Measurements from ENCODE around the gene CRISPLD2. TPM values are rescaled to one million over a fixed set of nuclear protein-coding genes. Genes with fewer than 3 reads are reported as not detected.

Gene CRISPLD2
- total RNA-seq, 2 donors from 2014 or later: 0.07 to 0.08 TPM

GRCh38 chr16:84791501-84791900 is 28.3 kb upstream of the CRISPLD2 start:
- ATAC-seq: no peak
- H3K36me3 Mint-ChIP-seq: no peaks in the 10 kb centered on the region
- no peaks in the 10 kb centered on the region for H3K9me3 Mint-ChIP-seq
- H3K27ac Mint-ChIP-seq: no peak overlapping the region
- DNase-seq (ENCODE audit: low spot score in 2 of 2): no peak

- Mint-ChIP-seq H3K36me3 (no peaks in the 10 kb centered on the region), H3K9me3 (no peaks in the 10 kb centered on the region), H3K27ac (peak overlapping the region in 1 of 2 donors; percentile 32)
- DNase-seq (ENCODE audit: low spot score in 2 of 2): no peak
- ATAC-seq: no peak
Observed at GRCh38 chr16:84794186-84794585, 25.6 kb upstream of the CRISPLD2 start.

GRCh38 chr16:84794626-84795025 is 25.2 kb upstream of the CRISPLD2 start:
- no peak for DNase-seq (ENCODE audit: low spot score in 2 of 2)
- Mint-ChIP-seq H3K36me3 (no peaks in the 10 kb centered on the region), H3K9me3 (no peaks in the 10 kb centered on the region), H3K27ac (no peak overlapping the region)
- ATAC-seq: no peak

- no peaks in the 10 kb centered on the region for H3K9me3 Mint-ChIP-seq
- H3K36me3 Mint-ChIP-seq: no peaks in the 10 kb centered on the region
- peak overlapping the region in 1 of 2 donors; percentile 50 for H3K27ac Mint-ChIP-seq
Observed at GRCh38 chr16:84795329-84796053, 24.3 kb upstream of the CRISPLD2 start.

GRCh38 chr16:84800158-84800978 is 19.4 kb upstream of the CRISPLD2 start:
- no peak for DNase-seq (ENCODE audit: low spot score in 2 of 2)
- ATAC-seq: no peak
- Mint-ChIP-seq H3K36me3 (no peaks in the 10 kb centered on the region), H3K9me3 (peaks cover 0 to 5% of the 10 kb centered on the region in 2 donors), H3K27ac (no peak overlapping the region)

More at GRCh38 chr16:84795329-84796053, 24.3 kb upstream of the CRISPLD2 start:
- no peak for DNase-seq (ENCODE audit: low spot score in 2 of 2)
- ATAC-seq: no peak

- ATAC-seq (no peak), DNase-seq (ENCODE audit: low spot score in 2 of 2) (no peak)
- H3K36me3 Mint-ChIP-seq: no peaks in the 10 kb centered on the region
- H3K27ac Mint-ChIP-seq: no peak overlapping the region
- peaks cover 0 to 5% of the 10 kb centered on the region in 2 donors for H3K9me3 Mint-ChIP-seq
Observed at GRCh38 chr16:84803146-84803545, 16.6 kb upstream of the CRISPLD2 start.

- H3K27ac Mint-ChIP-seq: no peak overlapping the region
- H3K36me3 Mint-ChIP-seq: no peaks in the 10 kb centered on the region
- DNase-seq (ENCODE audit: low spot score in 2 of 2): no peak
- H3K9me3 Mint-ChIP-seq: peaks cover 0 to 5% of the 10 kb centered on the region in 2 donors
- ATAC-seq: no peak
Observed at GRCh38 chr16:84804326-84804725, 15.5 kb upstream of the CRISPLD2 start.

GRCh38 chr16:84806256-84806889 is 13.4 kb upstream of the CRISPLD2 start:
- peak in 1 of 2 donors; percentile 61 for DNase-seq (ENCODE audit: low spot score in 2 of 2)
- peak; percentile 38 to 80 for ATAC-seq
- peak overlapping the region in 1 of 2 donors; percentile 27 for H3K27ac Mint-ChIP-seq
- H3K36me3 Mint-ChIP-seq: no peaks in the 10 kb centered on the region
- no peaks in the 10 kb centered on the region for H3K9me3 Mint-ChIP-seq

GRCh38 chr16:84806890-84807258 is 12.9 kb upstream of the CRISPLD2 start:
- ATAC-seq: no peak
- Mint-ChIP-seq H3K27ac (no peak overlapping the region), H3K9me3 (no peaks in the 10 kb centered on the region), H3K36me3 (no peaks in the 10 kb centered on the region)
- DNase-seq (ENCODE audit: low spot score in 2 of 2): no peak

GRCh38 chr16:84807776-84808175 is 12.0 kb upstream of the CRISPLD2 start:
- H3K9me3 Mint-ChIP-seq: no peaks in the 10 kb centered on the region
- DNase-seq (ENCODE audit: low spot score in 2 of 2) (no peak), ATAC-seq (no peak)
- H3K27ac Mint-ChIP-seq: no peak overlapping the region
- H3K36me3 Mint-ChIP-seq: no peaks in the 10 kb centered on the region

GRCh38 chr16:84808826-84809225 is 11.0 kb upstream of the CRISPLD2 start:
- DNase-seq (ENCODE audit: low spot score in 2 of 2): no peak
- no peaks in the 10 kb centered on the region for H3K36me3 Mint-ChIP-seq
- H3K27ac Mint-ChIP-seq: no peak overlapping the region
- no peak for ATAC-seq
- no peaks in the 10 kb centered on the region for H3K9me3 Mint-ChIP-seq

GRCh38 chr16:84810518-84811273 is 9.1 kb upstream of the CRISPLD2 start:
- Mint-ChIP-seq H3K9me3 (no peaks in the 10 kb centered on the region), H3K27ac (peak overlapping the region; percentile 13 to 58), H3K36me3 (no peaks in the 10 kb centered on the region)
- peak; percentile 66 to 83 for ATAC-seq
- DNase-seq (ENCODE audit: low spot score in 2 of 2): no peak

- no peak for ATAC-seq
- DNase-seq (ENCODE audit: low spot score in 2 of 2): no peak
- no peaks in the 10 kb centered on the region for H3K9me3 Mint-ChIP-seq
- H3K36me3 Mint-ChIP-seq: no peaks in the 10 kb centered on the region
- peak overlapping the region; percentile 19 to 58 for H3K27ac Mint-ChIP-seq
Observed at GRCh38 chr16:84811529-84811928, 8.3 kb upstream of the CRISPLD2 start.

GRCh38 chr16:84813141-84813934 is 6.4 kb upstream of the CRISPLD2 start:
- DNase-seq (ENCODE audit: low spot score in 2 of 2): no peak
- no peak for ATAC-seq
- Mint-ChIP-seq H3K9me3 (no peaks in the 10 kb centered on the region), H3K36me3 (no peaks in the 10 kb centered on the region), H3K27ac (no peak overlapping the region)

- DNase-seq (ENCODE audit: low spot score in 2 of 2): no peak
- Mint-ChIP-seq H3K36me3 (no peaks in the 10 kb centered on the region), H3K9me3 (no peaks in the 10 kb centered on the region), H3K27ac (no peak overlapping the region)
- no peak for ATAC-seq
Observed at GRCh38 chr16:84815462-84815861, 4.3 kb upstream of the CRISPLD2 start.

- no peak overlapping the region for H3K27ac Mint-ChIP-seq
- ATAC-seq (no peak), DNase-seq (ENCODE audit: low spot score in 2 of 2) (no peak)
- no peaks in the 10 kb centered on the region for H3K9me3 Mint-ChIP-seq
- H3K36me3 Mint-ChIP-seq: no peaks in the 10 kb centered on the region
Observed at GRCh38 chr16:84816023-84816422, 3.8 kb upstream of the CRISPLD2 start.

Measured in activated naive CD4-positive, alpha-beta T cell treated with anti-CD3 and anti-CD28 coated beads, Interleukin-2, amount 50 U/mL, for 72 hours (primary cell).